Measurements from ENCODE around the gene SHISAL2A. TPM values are rescaled to one million over a fixed set of nuclear protein-coding genes. Genes with fewer than 3 reads are reported as not detected.

The SHISAL2A gene
- total RNA-seq, 1 experiment from 2014 or later: 0.17 TPM

DNA sequence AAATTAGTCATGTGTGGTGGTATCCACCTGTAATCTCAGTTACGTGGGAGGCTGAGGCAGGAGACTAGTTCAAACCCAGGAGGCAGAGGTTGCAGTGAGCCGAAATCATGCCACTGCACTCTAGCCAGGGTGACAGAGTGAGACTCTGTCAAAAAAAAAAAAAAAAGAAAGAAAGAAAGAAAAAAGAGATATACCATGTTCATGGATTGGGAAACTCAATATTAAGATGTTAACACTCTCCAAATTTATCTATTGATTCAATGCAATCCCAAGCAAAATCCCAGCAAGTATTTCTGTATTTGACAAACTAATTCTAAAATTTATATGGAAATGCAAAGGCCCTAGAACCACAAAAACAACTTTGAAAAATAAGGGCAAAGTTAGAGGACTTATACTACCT lies 11.0 kb upstream of the SHISAL2A start:
- no peak for DNase-seq (ENCODE audit: low read depth)

DNA sequence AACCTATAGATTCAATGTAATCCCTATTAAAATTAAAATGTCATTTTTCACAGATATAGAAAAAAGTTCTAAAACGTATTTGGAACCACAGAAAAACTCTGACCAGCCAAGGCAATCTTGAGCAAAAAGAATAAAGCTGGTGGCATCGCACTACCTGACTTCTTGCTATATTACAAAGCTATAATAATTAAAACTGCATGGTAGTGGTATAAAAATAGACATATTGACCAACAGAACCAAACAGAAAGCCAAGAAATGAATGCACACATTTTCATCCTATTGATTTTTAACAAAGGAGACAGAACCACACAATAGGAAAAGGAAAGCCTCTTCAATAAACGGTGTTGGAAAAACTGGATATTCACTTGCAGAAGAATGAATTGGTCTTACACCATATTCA lies 9.2 kb upstream of the SHISAL2A start:
- DNase-seq (ENCODE audit: low read depth): no peak

DNA sequence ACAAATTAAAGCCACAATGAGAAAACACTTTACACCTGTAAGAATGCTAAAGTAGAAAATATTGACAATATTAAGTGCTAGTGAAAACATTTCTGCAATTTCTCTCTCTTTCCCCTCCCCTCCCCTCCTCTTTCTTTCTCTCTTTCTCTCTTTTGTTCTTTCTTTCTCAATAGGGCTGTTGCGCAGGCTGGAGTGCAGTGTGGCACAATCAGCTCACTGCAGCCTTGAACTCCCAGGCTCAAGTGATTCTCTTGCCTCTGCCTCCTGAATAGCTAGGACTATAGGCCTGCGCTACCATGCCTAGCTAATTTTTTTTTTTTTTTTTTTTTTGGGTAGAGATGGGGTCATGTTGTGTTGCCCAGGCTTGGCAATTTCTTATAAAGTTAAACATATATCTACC lies 5.9 kb upstream of the SHISAL2A start:
- no peak for DNase-seq (ENCODE audit: low read depth)

DNA sequence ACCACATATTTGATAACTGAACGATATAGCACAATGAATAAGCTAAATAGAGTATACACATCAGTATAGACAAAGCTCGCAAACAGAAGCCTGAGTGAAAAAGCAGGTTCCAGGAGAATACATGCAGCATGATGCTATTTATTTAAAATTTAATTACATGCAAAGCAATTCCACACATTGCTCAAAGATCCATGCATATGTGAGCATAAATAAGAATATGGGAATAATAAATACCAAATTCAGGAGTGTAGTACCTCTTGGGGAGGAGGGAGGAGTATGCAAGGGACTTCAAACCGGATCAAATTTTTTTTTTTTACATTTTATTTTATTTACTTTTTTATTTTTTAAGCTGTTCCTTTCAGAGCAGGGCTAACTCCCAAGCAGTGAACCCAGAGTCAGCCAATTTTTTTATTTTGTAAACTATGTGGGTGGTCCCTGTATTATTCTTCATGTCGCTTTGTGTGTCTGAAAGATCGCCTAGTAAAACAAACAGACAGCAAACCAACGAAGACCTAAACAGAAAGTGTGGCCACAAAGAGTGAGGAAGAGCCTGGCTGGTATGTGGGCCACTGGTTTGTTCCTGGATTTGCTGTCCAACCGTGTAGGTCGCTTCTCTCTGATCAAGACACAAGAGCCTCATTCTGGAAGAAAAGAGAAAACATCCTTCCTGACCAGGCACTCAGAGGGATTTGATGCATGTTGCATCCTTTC lies 4.2 kb upstream of the SHISAL2A start:
- DNase-seq (ENCODE audit: low read depth): no peak

DNA sequence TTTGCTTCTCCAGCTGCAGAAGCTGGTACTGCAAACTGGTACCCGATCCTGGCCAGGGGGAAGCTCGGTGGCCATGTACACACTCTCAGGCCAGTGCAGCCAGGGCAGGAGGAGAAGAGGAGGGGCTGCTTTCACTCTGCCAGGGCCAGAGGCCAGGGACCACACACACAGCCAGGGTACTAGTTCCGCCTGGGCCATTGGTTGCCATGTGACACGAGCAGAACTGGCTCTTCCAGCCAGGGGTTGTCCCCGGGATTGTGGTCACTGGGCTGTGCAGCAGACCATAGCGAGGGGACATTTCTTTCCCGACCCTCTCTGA lies 3.7 kb upstream of the SHISAL2A start:
- no peak for DNase-seq (ENCODE audit: low read depth)

DNA sequence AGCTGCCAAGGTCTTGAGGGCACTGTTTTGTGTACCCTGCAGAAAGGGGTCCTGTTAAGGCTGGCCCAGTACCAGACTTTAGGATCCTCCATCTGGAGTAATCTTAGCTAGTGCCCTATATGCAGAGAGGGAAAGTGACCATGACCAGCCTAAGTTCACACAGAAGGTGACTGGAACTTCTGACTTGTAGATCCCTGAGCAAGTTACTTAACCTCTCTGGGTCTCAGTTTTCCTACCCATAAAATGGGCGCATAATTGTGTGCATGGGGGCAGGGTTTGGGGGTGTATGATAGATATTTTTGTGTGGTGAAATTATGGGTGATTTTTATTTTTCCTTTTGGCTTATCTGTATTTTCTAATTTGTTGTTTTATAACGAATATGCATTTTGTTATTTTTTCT lies 3.3 kb upstream of the SHISAL2A start:
- no peak for DNase-seq (ENCODE audit: low read depth)

- no peak for DNase-seq (ENCODE audit: low read depth)
Measured at GRCh38 chr1:52631759-52632331, 1.1 kb upstream of the SHISAL2A start.

DNA sequence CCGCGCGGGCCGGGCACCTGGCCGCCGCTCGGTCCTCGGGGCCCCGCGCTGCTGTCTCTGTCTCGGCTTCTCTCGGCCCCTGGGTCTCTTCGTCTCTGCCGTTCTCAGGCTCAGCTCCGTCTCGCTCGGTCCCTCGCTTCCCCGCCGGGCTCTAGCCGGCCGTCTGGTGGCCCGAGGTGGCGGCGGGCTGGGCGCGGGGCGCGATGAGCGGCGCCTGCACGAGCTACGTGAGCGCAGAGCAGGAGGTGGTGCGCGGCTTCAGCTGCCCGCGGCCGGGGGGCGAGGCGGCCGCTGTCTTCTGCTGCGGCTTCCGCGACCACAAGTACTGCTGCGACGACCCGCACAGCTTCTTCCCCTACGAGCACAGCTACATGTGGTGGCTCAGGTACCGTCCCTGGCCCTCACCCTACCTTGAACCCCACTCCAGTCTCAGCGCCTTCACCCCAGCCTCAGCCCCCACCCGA lies 355 bp downstream of the SHISAL2A start:
- peak; percentile 15 for DNase-seq (ENCODE audit: low read depth)

DNA sequence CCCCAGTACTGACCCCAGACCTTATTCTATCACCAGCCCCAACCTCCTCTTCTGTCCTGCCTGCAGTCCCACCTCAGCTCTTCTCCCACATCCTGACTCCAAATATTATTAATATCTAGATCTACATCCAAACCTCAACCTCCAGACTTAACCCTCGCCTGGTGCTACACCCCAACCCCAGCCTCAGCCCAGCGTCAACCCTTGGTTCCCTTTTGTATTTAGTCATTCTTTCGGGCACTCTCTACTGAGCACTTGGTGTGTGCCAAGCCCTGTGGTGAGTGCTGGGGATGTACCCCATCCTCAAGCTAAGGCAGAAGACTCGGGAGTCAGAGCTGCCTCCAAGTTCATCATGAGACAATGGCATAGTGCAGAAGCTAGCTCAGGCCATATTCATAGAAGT lies 1.1 kb downstream of the SHISAL2A start:
- DNase-seq (ENCODE audit: low read depth): no peak

GRCh38 chr1:52635321-52636089 lies 2.5 kb downstream of the SHISAL2A start:
- DNase-seq (ENCODE audit: low read depth): no peak

GRCh38 chr1:52636721-52637695 lies 4.0 kb downstream of the SHISAL2A start:
- DNase-seq (ENCODE audit: low read depth): peak; percentile 21

DNA sequence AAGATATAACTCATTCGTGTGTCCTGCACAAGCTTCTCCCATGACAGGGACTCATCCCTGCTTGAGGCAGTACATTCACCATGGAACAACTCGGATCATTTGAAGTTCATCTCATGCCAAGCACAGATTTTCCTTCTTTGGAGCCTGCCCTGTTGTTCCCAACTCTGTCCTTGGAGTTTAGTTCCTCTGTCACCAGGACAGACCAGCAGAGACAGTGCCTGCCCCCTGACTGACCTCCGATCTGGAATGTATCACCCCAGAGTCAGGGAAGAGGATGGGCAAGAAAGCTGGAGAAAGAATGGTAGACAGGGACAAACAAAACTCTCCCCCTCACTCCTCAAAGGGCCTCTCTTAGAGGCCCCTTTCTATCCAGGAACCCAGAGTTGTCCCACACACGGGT lies 5.0 kb downstream of the SHISAL2A start:
- DNase-seq (ENCODE audit: low read depth): no peak

GRCh38 chr1:52640697-52641096 lies 7.7 kb downstream of the SHISAL2A start:
- no peak for DNase-seq (ENCODE audit: low read depth)

- no peak for DNase-seq (ENCODE audit: low read depth)
Measured at GRCh38 chr1:52641307-52641706, 8.3 kb downstream of the SHISAL2A start.

GRCh38 chr1:52645261-52645660 lies 12.3 kb downstream of the SHISAL2A start:
- no peak for DNase-seq (ENCODE audit: low read depth)

DNA sequence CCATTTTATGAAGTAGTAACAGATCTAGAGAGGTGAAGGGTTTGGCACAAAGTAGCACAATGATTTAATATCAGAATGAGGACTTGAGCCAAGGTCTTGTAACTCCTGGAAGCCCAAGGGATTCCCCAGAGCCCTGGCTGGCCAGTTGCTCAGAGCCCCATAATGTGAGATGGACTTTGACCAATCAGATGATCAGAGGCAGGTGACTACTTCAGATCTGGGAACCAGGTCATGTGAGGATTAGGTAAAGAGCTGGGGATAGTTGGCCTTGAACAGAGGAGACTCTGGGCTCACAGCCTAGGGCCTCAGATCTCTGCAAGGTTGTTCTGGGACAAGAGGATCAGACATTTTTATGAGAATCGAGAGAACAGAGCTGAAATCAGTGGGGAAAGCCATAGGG lies 18.9 kb downstream of the SHISAL2A start:
- DNase-seq (ENCODE audit: low read depth): no peak

- no peak for DNase-seq (ENCODE audit: low read depth)
Measured at GRCh38 chr1:52653207-52653849, 20.4 kb downstream of the SHISAL2A start.

GRCh38 chr1:52654063-52654462 lies 21.1 kb downstream of the SHISAL2A start:
- no peak for DNase-seq (ENCODE audit: low read depth)

- no peak for DNase-seq (ENCODE audit: low read depth)
Measured at GRCh38 chr1:52657702-52658101, 24.7 kb downstream of the SHISAL2A start.

GRCh38 chr1:52658795-52659194 lies 25.8 kb downstream of the SHISAL2A start:
- no peak for DNase-seq (ENCODE audit: low read depth)

DNA sequence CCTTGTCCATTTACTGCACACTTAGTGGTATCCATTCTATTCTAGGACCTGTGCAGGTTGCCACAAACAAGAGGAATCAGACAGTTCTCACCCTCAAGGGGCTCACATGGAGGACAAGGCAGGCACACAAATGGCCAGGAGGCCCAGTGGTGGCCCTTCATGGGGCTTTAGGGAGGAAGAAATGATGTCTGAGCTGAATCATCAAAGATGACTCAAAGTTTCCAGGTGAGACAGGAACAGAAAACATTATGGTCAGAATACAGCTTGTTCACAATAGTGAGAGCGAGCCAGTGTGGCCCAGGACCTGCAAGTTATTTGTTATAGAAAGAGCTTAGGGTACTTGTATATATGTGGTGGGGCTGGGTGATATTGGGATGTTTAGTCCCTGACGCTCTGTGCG lies 26.4 kb downstream of the SHISAL2A start:
- no peak for DNase-seq (ENCODE audit: low read depth)
